Ishikawa (cell line): ENCODE measurements around the gene LNX2.

Experiments used
- CEBPB ChIP-seq: IDR thresholded peaks from 2 replicates; pipeline ENCODE4 v1.6.1; 2012
- CREB1 ChIP-seq: IDR thresholded peaks from 2 replicates; pipeline ENCODE4 v1.6.1; 2012; ENCODE audit warnings: low read depth
- EGR1 ChIP-seq: IDR thresholded peaks from 2 replicates; pipeline ENCODE4 v1.6.1; 2012
- EP300 ChIP-seq: IDR thresholded peaks from 2 replicates; pipeline ENCODE4 v1.6.1; 2012; ENCODE audit warnings: borderline replicate concordance
- FOXM1 ChIP-seq: IDR thresholded peaks from 2 replicates; pipeline ENCODE4 v1.6.1; 2012; ENCODE audit warnings: low read depth, borderline replicate concordance
- NFIC ChIP-seq: IDR thresholded peaks from 2 replicates; pipeline ENCODE4 v1.6.1; 2012
- RAD21 ChIP-seq: IDR thresholded peaks from 2 replicates; pipeline ENCODE4 v1.6.1; 2012; ENCODE audit warnings: low read depth
- REST ChIP-seq: IDR thresholded peaks from 2 replicates; pipeline ENCODE4 v1.6.1; 2012; ENCODE audit warnings: low read depth, mild to moderate bottlenecking
- TAF1 ChIP-seq: IDR thresholded peaks from 2 replicates; pipeline ENCODE4 v1.6.1; 2012; ENCODE audit warnings: low read depth, mild to moderate bottlenecking
- TCF12 ChIP-seq: IDR thresholded peaks from 2 replicates; pipeline ENCODE4 v1.6.1; 2012; ENCODE audit warnings: low read depth
- TEAD4 ChIP-seq: IDR thresholded peaks from 2 replicates; pipeline ENCODE4 v1.6.1; 2012
- YY1 ChIP-seq: IDR thresholded peaks from 2 replicates; pipeline ENCODE4 v1.6.1; 2012; ENCODE audit warnings: low read depth
- ZBTB7A ChIP-seq: IDR thresholded peaks from 2 replicates; pipeline ENCODE4 v1.6.1; 2012; ENCODE audit warnings: low read depth
- TF ChIP-seq, protein P1 (sequence below): IDR thresholded peaks from 2 replicates; pipeline ENCODE4 v1.6.1; 2012
- TF ChIP-seq, protein P2 (sequence below): IDR thresholded peaks from 2 replicates; pipeline ENCODE4 v1.6.1; 2012

The LNX2 gene

DNA sequence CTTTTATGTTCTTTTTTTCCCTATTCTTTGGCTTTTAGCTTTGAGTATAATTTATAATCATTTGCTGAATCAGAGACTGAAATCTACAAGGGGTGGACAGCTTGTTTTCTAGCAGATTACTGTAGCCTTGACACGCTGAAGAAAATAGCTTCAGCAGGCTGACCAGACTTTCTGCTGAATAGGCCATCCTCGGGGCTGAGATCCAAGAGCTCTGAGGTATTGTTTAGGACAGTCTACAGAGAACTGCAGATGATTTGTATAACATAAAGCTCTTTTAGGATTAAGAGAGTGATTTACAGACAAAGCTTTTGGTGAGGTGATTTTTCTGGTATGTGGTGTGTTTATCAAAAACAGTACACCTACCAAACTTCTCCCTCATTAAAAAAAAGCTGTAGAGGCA lies 18.2 kb upstream of the LNX2 start:
- no peak for TF ChIP-seq TCF12
- TF ChIP-seq FOXM1 = no peak
- TF ChIP-seq YY1 = no peak
- TF ChIP-seq TAF1 = no peak
- TF ChIP-seq REST = no peak

DNA sequence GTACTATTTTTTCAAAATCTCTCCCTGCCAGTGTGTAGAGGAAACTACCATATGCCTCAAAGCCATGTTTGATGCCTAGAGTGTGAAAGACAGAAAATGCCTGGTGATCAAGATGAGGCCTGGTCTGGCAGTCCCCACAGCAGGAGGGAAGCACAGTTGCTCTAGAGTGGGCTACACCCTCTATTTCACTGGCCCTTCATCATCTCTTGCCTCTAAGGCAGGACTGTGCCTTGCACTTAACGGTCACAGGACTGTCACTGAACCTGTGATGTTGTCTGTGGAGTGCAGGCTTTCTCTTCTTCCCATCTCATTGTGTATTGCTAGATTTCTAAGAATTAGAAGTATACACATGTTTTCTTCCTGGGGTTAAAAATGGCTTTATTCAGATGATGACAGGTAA lies 17.7 kb upstream of the LNX2 start:
- TF ChIP-seq TAF1 (no peak), YY1 (no peak), EGR1 (no peak), REST (no peak), RAD21 (no peak), FOXM1 (no peak), EP300 (no peak), TCF12 (no peak), ZBTB7A (no peak), TEAD4 (no peak), CEBPB (no peak), NFIC (no peak), CREB1 (no peak)
- TF ChIP-seq, protein P1, sequence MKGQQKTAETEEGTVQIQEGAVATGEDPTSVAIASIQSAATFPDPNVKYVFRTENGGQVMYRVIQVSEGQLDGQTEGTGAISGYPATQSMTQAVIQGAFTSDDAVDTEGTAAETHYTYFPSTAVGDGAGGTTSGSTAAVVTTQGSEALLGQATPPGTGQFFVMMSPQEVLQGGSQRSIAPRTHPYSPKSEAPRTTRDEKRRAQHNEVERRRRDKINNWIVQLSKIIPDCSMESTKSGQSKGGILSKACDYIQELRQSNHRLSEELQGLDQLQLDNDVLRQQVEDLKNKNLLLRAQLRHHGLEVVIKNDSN = no peak
- TF ChIP-seq, protein P2, sequence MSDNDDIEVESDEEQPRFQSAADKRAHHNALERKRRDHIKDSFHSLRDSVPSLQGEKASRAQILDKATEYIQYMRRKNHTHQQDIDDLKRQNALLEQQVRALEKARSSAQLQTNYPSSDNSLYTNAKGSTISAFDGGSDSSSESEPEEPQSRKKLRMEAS = no peak

DNA sequence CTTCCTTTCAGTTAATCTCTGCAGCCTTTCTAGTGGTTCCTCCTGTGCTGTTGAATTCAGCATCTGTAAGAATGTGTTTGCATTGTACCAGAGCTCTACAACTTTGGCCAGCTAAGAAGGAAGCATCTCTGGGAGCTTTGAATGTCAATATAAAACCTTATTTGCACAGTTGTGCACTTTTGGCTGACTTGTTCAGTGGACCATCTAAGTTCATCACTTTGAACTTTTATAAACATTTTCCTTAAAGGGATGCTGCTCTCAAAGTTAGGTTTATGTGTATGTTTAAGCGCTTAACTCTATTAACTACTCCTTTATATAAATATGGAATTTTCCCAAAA lies 16.9 kb upstream of the LNX2 start:
- no peak for TF ChIP-seq YY1
- no peak for TF ChIP-seq TAF1
- TF ChIP-seq TCF12 = no peak
- TF ChIP-seq EP300 = no peak
- no peak for TF ChIP-seq CREB1
- TF ChIP-seq REST = no peak

- TF ChIP-seq NFIC (no peak), TEAD4 (no peak), REST (no peak)
- TF ChIP-seq, protein P1 = no peak
Measured at GRCh38 chr13:27636589-27637288, 16.4 kb upstream of the LNX2 start.
